Mucosa of descending colon (tissue), 3 donors: ENCODE results near the gene CALN1. TPM values are rescaled to one million over a fixed set of nuclear protein-coding genes. Genes with fewer than 3 reads are reported as not detected.
"Not testable (repeated sequence)": the region's sequence is repeated elsewhere in the genome, so short reads cannot be mapped to it uniquely, and the experiment has no call there.

Experiments
- ATAC-seq: fragments of 200-7000 bp; cut with Tn5 transposase; one replicate; pipeline ENCODE4 v1.9.1; 2020; ENCODE audit warnings: mild to moderate bottlenecking, moderate library complexity
- DNase-seq, 3 donors: peaks; one replicate each; pipeline ENCODE4 v3.0.0-alpha.2; 2020
- H3K36me3 ChIP-seq: fragments of 200-600 bp; one replicate; pipeline ENCODE4 v1.8.0; 2021; ENCODE audit warnings: low read depth, mild to moderate bottlenecking
- H3K4me1 ChIP-seq: fragments of 200-600 bp; one replicate; pipeline ENCODE4 v1.8.0; 2021; ENCODE audit warnings: low read depth, mild to moderate bottlenecking
- H3K4me3 ChIP-seq: fragments of 200-600 bp; one replicate; pipeline ENCODE4 v1.8.0; 2021; ENCODE audit warnings: mild to moderate bottlenecking
- H3K9me3 ChIP-seq: fragments of 200-600 bp; one replicate; pipeline ENCODE4 v1.8.0; 2021; ENCODE audit warnings: mild to moderate bottlenecking
- CTCF ChIP-seq: fragments of 200-600 bp; IDR thresholded peaks from one replicate; pipeline ENCODE4 v1.8.0; 2022; ENCODE audit warnings: antibody characterized with exemption, mild to moderate bottlenecking
- intact Hi-C, 2 donors: fragments of 100-400 bp; cut with DNase I in 1 of 2; cut with micrococcal nuclease in 1 of 2; formaldehyde crosslinking; loops; one replicate each; pipeline versions ENCODE4 v1.11.0 to v1.11.1; 2022; cut with DNase I, micrococcal nuclease
- total RNA-seq, 3 donors: library from RNA; stranded (reverse); fragmentation: NEBNext Ultra II Directional in 2 of 3; extraction: Animal tissue kit (Norgen Biotek cat#: 25700) in 2 of 3; gene quantifications; one replicate each; pipeline versions ENCODE4 v1.2.1 to v1.2.4, GENCODE V29; 2021 to 2023
- donor health status: DM: no; HTN: no; CAD: no; lungs with moderate emphysema.
- donor health status: DM: no; HTN: no; CAD: no.
- donor health status: DM: no; HTN: yes; CAD: no.

CALN1 gene
- total RNA-seq, 3 donors from 2014 or later = not detected

DNA sequence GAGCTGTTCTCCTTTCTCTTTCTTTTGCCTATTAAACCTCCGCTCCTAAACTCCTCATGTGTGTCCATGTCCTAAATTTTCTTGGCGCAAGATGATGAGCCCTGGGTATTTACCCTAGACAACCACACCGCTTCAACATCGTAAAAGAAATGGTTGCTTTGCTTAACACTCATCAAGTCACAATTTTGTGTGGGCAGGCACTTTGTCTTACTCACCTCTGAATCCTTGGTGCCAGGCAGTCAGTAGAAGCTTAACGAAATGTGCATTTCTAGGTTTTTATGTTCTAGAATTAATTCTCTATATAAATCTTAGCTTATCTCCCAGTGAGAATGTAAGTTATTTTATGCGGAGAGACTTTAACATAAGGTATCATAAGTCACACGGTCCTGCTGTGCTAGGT lies 478.7 kb downstream of the CALN1 start:
- no peak for DNase-seq
- Histone ChIP-seq H3K9me3 (peaks cover 70% of the 10 kb centered on the region), H3K4me1 (no peaks in the 10 kb centered on the region), H3K4me3 (no peak overlapping the region), H3K36me3 (no peaks in the 10 kb centered on the region)
- intact Hi-C loops = no loop called here
- no peak for TF ChIP-seq CTCF
- no peak for ATAC-seq

- ATAC-seq (no peak), DNase-seq (no peak)
- Histone ChIP-seq H3K9me3 (peaks cover 72% of the 10 kb centered on the region), H3K4me1 (no peaks in the 10 kb centered on the region), H3K4me3 (no peak overlapping the region), H3K36me3 (no peaks in the 10 kb centered on the region)
- TF ChIP-seq CTCF = no peak
- intact Hi-C loops = no loop called here
Measured at GRCh38 chr7:71925663-71926062, 486.5 kb downstream of the CALN1 start.

DNA sequence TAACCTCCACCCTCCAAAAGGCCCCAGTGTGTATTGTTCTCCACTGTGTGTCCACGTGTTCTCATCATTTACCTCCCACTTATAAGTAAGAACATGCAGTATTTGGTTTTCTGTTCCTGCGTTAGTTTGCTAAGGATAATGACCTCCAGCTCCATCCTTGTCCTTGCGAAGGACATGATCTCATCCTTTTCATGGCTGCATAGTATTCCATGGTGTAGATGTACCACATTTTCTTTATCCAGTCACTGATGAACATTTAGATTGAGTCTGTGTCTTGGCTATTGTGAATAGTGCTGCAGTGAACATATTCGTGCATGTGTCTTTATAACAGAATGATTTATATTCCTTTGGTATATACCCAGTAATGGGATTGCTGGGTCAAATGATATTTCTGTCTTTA lies 497.9 kb downstream of the CALN1 start:
- intact Hi-C loops, H3K4me3 ChIP-seq, H3K4me1 ChIP-seq, DNase-seq, H3K36me3 ChIP-seq, ATAC-seq: not testable (repeated sequence)
- H3K9me3 ChIP-seq = peaks cover 46% of the 10 kb centered on the region

GRCh38 chr7:71912476-71912875 lies 499.7 kb downstream of the CALN1 start:
- H3K4me3 ChIP-seq = no peak overlapping the region
- ATAC-seq (no peak), DNase-seq (no peak)
- peaks cover 56% of the 10 kb centered on the region for H3K9me3 ChIP-seq
- TF ChIP-seq CTCF = no peak
- intact Hi-C loops = no loop called here
- no peaks in the 10 kb centered on the region for H3K36me3 ChIP-seq
- H3K4me1 ChIP-seq = no peaks in the 10 kb centered on the region

DNA sequence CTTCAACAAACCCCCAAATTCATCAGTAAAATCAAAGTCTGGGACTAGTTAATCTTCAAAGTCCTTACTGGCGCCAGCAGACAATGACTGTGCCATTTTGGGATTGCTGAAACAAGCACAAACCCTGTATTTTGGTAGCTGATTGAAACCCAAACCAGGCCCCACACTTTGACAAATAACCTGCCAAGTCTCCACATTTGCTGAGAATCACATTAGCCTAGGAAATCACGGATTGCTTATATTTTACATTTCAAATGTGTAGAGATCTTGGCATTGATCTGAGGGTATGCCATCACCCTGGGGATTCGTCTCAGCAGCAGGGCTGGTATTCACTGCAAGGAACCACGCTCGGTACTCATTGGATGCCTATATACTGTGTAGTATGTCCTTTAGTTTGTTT lies 501.1 kb downstream of the CALN1 start:
- no peak for ATAC-seq
- no peaks in the 10 kb centered on the region for H3K4me1 ChIP-seq
- TF ChIP-seq CTCF = no peak

GRCh38 chr7:71905821-71906220 lies 506.3 kb downstream of the CALN1 start:
- Histone ChIP-seq H3K4me3 (no peak overlapping the region), H3K4me1 (no peaks in the 10 kb centered on the region), H3K36me3 (no peaks in the 10 kb centered on the region), H3K9me3 (peaks cover 55% of the 10 kb centered on the region)
- DNase-seq (no peak), ATAC-seq (no peak)
- intact Hi-C loops = no loop called here
- TF ChIP-seq CTCF = no peak

More for the DNA sequence above, 501.1 kb downstream of the CALN1 start:
- intact Hi-C loops = no loop called here
- DNase-seq = no peak
- Histone ChIP-seq H3K4me3 (no peak overlapping the region), H3K9me3 (peaks cover 64% of the 10 kb centered on the region), H3K36me3 (no peaks in the 10 kb centered on the region)
